ENCODE measurements around the gene TNS1.

The TNS1 gene

DNA sequence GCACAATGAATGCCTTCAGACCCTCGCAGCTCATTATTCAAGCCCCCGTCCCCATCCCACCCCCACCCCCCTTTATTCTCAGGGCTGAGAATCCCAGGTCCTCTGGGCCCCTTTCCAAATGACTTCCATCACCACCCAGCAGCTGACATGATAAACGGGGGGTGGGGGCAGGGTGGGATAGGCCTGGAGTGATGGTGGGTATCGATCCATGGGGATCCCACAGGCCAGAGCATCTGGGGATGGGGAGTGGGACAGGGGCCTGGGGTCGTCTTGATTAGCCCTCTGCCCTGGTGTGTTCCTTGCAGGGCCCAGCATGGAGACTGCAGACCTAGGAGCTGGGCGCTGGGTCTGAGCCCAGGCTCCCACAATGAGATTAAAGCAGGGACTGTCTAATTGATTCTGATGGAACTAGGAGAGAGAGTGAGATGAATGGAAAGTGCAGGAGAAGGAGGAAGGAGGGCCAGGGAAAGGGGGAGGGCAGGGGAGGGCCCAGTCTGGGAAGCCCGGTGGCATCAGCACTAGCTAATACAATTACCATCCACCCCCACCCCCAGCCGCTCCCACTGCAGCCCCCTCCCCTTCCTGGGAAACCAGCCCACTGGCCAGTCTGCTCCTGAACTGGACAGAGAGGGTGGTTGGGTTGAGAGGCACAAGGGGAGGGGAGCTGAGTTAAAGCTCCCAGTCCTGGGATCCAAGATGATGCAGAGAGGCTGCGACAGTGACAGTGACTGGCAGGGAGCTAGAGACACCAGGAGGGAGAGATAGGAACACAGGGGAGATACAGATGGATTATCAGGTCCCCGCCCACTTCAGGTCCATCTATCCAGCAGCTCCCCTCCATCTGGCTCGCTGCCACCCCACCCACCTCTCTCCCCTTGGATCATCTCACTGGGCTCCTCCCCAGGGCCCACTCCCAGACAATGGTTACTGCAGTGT is 13.1 kb upstream of the TNS1 start:
- DNase-seq (ENCODE audit: low read depth) = no peak

GRCh38 chr2:218014706-218015585 is 12.2 kb upstream of the TNS1 start:
- no peak for DNase-seq (ENCODE audit: low read depth)

GRCh38 chr2:218013289-218013688 is 10.5 kb upstream of the TNS1 start:
- DNase-seq (ENCODE audit: low read depth) = no peak

DNA sequence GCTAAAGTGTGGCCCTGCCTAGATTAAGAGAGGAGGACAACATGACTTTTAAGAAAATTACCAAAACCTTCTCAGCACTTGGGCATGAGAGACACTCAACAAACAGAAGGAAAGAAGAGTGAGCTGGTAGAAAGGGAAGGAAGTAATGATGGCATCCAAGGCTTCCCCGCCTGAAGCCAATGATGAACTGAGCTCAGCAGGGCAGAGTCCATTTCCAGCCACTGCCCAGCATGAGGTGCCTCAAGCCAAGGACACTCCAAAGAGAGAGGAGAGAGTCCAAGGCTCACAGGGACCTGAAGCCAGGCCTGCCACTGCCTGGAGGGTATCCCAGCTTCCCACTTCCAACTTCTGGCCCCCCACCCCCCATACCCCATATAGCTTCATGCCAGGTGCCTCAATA is 9.5 kb upstream of the TNS1 start:
- DNase-seq (ENCODE audit: low read depth) = no peak

DNA sequence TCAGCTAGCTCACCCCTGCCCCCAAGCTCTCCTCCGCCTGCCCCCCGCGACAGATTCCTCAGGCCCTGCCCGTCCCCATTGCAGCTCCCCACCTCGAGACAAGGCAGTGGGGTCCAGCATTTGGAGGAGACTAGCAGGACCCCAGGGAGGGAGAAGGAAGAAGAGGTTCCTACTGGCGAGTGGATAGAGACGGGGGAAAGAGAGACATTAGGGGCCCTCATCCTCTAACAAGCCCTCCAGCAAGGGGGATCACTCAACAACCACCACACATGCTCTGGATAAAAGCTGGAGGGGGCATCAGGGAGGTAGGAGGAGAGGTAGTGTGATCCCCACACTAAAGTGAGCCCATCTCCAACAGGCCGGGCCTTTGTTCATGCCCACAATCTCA is 8.9 kb upstream of the TNS1 start:
- DNase-seq (ENCODE audit: low read depth) = no peak

DNA sequence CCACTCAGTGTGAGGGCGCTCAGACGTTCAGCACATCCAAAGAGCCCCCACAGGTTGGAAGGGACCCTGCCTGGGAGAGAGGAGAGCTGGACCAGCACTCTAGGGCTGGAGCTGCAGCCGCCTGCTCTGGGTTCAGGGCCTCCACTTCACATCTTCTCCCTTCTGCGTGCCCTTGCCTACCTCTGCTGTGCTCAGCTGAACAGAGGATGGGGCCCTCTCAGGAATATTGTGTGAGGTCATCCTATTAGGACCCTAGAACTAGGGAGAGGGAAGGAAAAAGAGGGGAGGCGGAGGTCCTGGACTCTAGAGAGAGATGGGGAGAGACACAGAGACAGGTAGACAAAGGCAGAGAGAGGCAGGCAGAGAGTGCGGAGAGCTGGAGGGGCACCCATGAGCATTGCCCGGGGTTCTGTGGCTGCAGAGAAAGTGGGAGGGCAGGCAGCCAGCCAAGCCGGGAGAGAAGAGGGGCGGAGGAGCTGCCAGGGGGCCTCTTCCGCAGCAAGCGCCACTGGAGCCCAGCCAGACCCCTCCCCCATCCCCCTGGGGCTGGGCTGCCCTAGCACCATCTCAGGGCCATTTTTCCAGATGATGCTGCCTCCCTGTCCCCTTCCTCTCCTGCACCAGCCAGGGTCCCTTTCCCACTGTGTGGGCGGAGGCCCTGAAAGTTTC is 8.3 kb upstream of the TNS1 start:
- DNase-seq (ENCODE audit: low read depth) = no peak

GRCh38 chr2:218010140-218010983 is 7.6 kb upstream of the TNS1 start:
- DNase-seq (ENCODE audit: low read depth) = peak; percentile 18

- no peak for DNase-seq (ENCODE audit: low read depth)
Measured at GRCh38 chr2:218009765-218010139, 7.0 kb upstream of the TNS1 start.

DNA sequence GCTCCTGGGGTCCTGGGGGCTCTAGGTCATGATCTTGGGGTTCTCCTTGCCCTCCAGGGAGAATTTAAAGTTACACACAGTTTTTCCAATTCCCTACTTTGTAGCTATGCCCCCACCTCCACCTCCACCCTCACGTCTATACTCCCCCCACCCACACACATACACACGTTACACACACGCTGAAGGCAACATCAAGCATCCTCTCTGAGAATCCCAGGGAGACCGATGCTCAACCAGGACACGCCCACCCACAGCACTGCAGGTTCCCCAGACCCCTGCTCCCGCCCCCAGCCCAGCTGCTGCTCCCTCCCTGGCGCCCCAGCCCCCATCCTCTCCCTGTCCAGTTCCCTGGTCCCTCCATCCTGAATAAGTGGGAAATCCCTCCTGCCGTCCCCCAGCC is 6.4 kb upstream of the TNS1 start:
- DNase-seq (ENCODE audit: low read depth) = no peak

DNA sequence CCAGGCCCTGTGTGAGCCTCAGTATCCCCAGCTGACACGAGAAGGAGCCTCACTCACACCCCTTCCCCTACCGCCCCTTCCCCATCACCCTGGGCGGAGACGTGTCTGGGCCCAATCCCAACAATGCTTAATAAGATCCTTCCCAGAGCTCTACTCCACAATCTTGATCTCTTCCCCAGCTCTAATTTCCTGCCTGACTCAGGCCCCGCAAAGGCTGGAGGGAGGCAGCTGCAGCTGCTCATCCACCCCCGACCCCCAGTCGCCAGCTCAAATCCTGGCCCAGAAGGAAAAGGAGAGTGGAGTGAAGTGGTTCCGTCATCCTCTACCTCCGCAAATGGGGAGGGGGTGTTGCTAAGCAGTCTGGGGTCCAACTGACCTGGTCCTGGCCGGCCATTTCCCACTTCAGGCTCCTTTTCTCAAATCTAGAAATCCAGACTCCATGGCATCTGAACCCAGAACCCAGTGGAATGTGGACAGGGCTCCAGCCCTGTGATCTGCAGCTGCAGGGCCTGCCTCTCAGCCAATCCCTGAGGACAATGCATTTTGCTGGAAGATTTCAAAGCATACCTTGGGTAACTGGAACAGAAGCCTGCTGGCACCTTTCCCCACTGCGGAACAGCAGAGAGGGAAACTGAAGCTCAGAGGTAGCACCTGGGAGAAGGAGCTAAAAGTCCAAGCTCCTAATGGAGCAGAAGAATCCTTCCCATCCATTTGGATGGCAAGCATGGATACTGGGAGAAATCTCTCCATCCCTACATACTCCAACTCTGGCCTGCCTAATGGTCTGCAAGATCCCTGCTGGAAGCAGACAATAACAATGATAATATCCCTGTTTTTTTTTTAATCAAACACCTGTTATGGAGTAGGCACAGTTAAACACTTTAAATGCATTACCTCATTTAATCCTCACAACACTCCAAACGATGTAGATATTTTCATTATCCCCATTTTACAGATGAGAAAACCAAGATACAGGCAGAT is 5.6 kb upstream of the TNS1 start:
- no peak for DNase-seq (ENCODE audit: low read depth)

- DNase-seq (ENCODE audit: low read depth) = no peak
Measured at GRCh38 chr2:218006741-218007140, 3.9 kb upstream of the TNS1 start.

- DNase-seq (ENCODE audit: low read depth) = no peak
Measured at GRCh38 chr2:218005486-218005885, 2.7 kb upstream of the TNS1 start.

DNA sequence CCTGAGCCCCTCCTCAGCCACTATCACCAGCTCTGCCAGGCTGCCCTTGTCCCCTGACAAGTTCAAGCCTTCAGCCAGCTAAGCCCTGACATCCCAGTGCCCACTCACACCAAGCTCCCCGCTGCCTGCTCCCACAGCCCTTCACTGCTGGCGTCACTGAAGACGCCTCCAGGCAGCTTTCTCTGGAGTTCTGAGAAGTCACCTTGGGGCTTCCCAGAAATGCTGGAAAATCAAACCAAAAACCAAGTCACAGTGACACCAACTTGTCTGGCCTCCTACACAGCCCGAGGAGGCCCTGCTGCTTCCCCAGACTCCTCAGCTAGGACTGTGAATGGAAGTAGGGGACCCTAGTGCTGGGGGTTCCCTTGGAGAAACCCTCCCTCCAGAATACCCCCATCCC is 2.2 kb upstream of the TNS1 start:
- DNase-seq (ENCODE audit: low read depth) = no peak

- no peak for DNase-seq (ENCODE audit: low read depth)
Measured at GRCh38 chr2:218003981-218004419, 1.2 kb upstream of the TNS1 start.

GRCh38 chr2:218003281-218003944 is 618 bp upstream of the TNS1 start:
- no peak for DNase-seq (ENCODE audit: low read depth)

DNA sequence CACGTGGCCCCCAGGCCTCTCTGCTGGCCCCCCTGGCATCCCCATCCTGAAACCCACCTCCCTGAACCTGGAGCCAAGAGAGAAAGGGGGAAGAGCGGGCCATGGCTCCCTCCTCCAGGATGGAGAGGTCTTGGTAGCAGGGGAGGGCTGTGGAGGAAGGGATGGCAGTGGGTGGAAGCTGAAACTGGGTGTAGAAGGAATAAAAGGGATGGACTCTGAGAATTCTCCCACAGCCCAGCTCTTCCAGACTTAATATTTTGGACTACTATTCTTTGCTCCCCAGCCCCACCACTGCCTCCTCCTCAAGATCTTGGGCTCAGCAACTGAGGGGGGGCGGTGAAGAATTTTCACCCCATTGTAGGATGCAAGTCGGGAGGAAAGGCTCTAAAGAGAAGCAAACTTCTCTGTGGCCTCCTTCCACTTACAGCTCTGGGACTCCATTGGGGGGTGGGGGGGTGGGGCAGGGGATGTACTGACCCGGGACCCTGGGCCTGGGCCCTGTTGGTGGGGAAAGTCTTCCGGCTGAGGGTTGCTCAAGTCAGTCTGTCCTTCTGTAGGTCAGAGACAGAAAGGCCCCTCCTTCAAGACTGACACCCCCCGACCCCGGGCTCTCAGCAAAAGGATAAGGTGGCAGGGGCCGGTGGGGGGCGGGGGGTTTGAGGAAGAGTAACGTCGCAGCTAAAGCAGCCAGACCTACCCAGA is 501 bp downstream of the TNS1 start:
- DNase-seq (ENCODE audit: low read depth) = no peak

DNA sequence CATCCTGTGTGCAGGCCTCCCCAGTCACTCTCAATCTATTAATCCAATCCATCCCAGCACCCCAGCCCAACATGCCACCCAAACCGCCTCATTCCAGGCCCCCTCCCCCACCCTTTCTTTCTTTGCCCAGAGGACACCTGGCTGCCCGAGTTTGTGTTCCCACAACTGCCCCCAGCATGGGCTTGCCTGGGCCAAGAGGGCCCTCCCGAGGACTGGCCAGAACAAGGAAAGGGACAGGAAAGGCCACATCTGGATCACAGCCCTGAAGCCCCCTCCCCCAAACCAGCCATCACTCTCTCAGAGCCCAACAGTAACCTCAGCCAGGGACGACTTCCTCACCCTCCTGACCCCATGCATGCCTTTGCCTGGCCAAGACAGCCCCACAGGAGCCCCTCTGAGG is 1.2 kb downstream of the TNS1 start:
- no peak for DNase-seq (ENCODE audit: low read depth)

DNA sequence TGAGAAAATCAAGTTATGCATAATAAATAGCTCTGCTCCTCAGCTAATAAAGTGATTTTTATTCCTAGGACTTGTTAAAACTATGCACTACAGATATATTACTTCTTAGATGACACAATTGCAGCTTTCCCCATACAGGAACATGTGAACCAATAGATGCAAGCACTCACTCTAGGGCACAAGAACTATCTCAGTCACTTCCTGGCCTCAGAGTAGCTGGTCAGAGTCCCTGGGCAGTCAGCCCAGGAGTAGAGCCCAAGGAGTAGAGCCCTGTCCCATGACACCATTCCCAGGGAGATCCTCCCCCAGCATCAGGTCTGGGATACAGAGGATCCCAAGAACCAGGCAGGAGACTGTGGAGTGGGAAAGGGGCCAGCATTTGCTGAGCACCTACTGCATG is 2.7 kb downstream of the TNS1 start:
- DNase-seq (ENCODE audit: low read depth) = no peak

DNA sequence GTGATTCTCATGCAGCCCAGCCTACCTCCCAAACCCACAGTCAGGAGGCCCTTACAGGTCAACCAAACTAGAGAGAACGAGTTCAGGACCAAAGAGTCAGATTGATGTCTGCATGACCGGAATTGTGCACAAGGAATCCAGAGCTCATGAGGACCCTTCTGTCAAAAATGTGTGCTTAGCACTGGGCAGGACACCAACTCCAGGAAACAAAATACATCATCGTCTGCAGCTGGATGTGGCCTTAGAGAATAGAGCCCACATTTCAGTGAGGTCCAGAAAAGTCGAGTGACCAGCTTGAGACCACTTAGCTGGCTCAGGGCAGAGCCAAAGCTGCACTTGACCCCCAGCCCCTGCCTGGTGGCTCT is 3.2 kb downstream of the TNS1 start:
- no peak for DNase-seq (ENCODE audit: low read depth)
